Choroid plexus epithelial cell (primary cell): ENCODE data around the gene CSRNP2.

Experiments used
- DNase-seq: peaks from one replicate; pipeline ENCODE4 v3.0.0-alpha.2; 2010; ENCODE audit warnings: low read depth
- H3K4me3 ChIP-seq: 2 replicates; pipeline ENCODE4 v1.5.1; 2011; ENCODE audit warnings: low read depth, mild to moderate bottlenecking, control low read depth, low read length, moderate library complexity
- CTCF ChIP-seq: conservative IDR thresholded peaks from 2 replicates; pipeline ENCODE4 v1.5.1; 2011; ENCODE audit warnings: low read depth, mild to moderate bottlenecking, control low read depth, inconsistent platforms, low read length, moderate library complexity

The CSRNP2 gene

GRCh38 chr12:51077930-51078329 is 5.5 kb downstream of the CSRNP2 start:
- TF ChIP-seq CTCF, result no peak
- DNase-seq, result peak; percentile 53
- H3K4me3 ChIP-seq, result no peak overlapping the region

DNA sequence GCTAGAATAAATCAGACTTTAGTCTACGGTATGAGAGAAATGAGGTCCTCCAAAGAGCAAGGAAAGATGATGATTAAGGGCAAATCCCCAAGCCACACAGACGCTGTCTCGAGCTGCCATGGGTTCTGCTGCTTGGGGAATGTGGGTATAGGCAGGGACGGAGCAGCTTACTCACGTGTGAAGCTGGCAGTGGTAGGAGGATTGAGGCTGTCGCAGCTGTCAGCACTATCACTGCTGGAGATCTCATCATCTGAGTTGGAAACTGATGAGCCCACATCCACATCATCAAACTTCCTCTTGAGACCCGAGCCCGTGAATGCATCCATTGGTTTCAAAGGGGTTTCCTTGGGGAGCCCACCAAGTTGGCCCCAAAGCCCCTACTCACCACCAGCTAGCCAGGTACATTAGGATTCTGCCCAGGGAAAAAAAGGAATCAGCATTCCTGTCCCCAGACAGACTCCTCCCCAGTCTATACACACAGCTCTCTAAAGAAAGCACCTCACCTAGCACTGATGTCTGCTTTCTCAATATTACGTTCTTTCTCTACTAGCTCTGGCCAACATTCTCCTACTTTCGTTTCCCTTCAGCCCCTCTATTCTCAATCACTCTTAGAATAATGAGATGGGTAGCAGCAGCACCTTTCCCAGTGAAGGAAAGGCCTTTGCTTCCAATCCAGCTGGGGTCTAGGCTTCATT is 7.0 kb downstream of the CSRNP2 start:
- DNase-seq, result no peak
- TF ChIP-seq CTCF, result no peak
- no peak overlapping the region for H3K4me3 ChIP-seq

DNA sequence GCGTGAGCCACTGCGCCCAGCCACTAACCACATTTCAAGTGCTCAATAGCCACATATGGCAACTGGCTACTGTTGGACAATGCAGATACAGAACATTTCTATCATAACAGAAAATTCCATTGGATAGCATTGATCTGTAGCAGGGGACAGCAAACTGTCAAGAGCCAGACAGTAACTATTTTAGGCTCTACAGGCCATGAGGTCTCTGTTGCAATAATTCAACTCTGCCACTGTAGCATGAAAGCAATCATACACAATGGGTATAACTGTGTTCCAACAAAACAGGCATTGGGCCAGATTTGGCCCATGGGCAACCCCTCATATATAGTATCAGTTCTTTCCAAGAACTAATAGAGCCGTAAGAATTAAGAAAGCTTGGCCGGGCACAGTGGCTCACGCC is 8.0 kb downstream of the CSRNP2 start:
- no peak for TF ChIP-seq CTCF
- H3K4me3 ChIP-seq, result no peak overlapping the region
- DNase-seq, result no peak

DNA sequence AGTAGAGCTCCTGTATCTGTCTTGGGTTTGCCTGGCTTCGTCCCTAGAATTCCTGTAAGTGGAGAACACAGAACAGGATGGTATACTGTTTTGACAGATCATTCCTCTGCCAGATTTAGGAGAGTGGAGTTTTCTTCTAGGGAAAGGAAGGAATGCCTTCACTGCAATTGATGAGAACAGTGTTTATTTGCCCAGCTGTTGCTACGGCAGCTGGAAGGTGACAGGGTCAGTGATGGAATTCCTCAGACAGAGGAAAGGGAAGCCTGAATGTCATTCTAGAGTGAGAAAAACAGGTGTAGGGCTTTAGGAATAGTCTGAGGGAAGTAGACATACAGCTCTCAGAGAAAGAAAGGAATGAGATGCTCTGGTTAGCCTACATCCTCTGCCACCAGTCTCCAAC is 11.7 kb downstream of the CSRNP2 start:
- TF ChIP-seq CTCF, result no peak
- peak; percentile 18 for DNase-seq
- no peak overlapping the region for H3K4me3 ChIP-seq

DNA sequence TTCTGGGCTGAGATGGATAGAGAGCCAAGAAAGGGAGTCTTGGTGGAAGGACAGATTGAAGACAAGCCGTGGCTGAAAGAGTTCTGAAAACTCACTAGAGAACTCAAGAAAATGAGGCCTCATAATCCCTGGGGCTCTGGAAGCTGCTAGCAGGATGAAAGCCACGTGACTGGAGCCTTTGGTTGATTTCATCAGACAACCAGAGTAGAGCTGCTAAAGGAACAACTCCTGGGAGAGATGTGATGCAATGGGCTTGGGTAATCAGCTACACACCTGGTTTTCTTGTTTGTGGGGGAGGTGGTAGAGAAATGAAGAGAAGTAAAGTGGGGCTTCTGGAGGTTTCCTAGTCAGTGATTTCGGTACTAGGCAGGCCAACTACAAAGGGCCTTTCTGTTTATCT is 13.4 kb downstream of the CSRNP2 start:
- DNase-seq, result peak; percentile 86
- TF ChIP-seq CTCF, result no peak
- no peak overlapping the region for H3K4me3 ChIP-seq

- no peak overlapping the region for H3K4me3 ChIP-seq
- TF ChIP-seq CTCF, result no peak
- no peak for DNase-seq
These were observed 15.6 kb downstream of the CSRNP2 start for GRCh38 chr12:51067771-51068170.

GRCh38 chr12:51067229-51067628 is 16.2 kb downstream of the CSRNP2 start:
- no peak for DNase-seq

More at GRCh38 chr12:51067229-51067628, 16.2 kb downstream of the CSRNP2 start:
- no peak overlapping the region for H3K4me3 ChIP-seq
- TF ChIP-seq CTCF, result no peak
